ENCODE results near the gene SLC24A3. TPM values are rescaled to one million over a fixed set of nuclear protein-coding genes. Genes with fewer than 3 reads are reported as not detected.

SLC24A3 gene
- total RNA-seq, 1 donor from 2014 or later, result not detected

- ATAC-seq (ENCODE audit: low read depth), result no peak
- intact Hi-C loops (cut with micrococcal nuclease), result no loop called here
Observed at GRCh38 chr20:19277381-19277780, 64.9 kb downstream of the SLC24A3 start.

GRCh38 chr20:19283490-19284025, 71.1 kb downstream of the SLC24A3 start:
- H3K9me3 Mint-ChIP-seq, result no peaks in the 10 kb centered on the region
- no peak for TF ChIP-seq CTCF (IDR thresholded peaks at IDR 0.05)
- no peak for DNase-seq
- intact Hi-C loops (cut with micrococcal nuclease), result no loop called here
- no peaks in the 10 kb centered on the region for H3K36me3 Mint-ChIP-seq (ENCODE audit: low read depth)
- H3K27ac Mint-ChIP-seq, result no peak overlapping the region
- ChIA-PET POLR2A (no interaction called here), CTCF (no interaction called here)
- peaks cover 6% of the 10 kb centered on the region for H3K27me3 Mint-ChIP-seq
- no peak overlapping the region for H3K4me3 Mint-ChIP-seq
- ATAC-seq (ENCODE audit: low read depth), result no peak
- H3K4me1 Mint-ChIP-seq, result no peaks in the 10 kb centered on the region

More at GRCh38 chr20:19277381-19277780, 64.9 kb downstream of the SLC24A3 start:
- no peaks in the 10 kb centered on the region for H3K36me3 Mint-ChIP-seq (ENCODE audit: low read depth)
- H3K4me1 Mint-ChIP-seq, result no peaks in the 10 kb centered on the region
- no peak overlapping the region for H3K27ac Mint-ChIP-seq
- ChIA-PET CTCF (no interaction called here), POLR2A (no interaction called here)
- no peaks in the 10 kb centered on the region for H3K9me3 Mint-ChIP-seq
- H3K4me3 Mint-ChIP-seq, result no peak overlapping the region
- TF ChIP-seq CTCF (IDR thresholded peaks at IDR 0.05), result no peak
- H3K27me3 Mint-ChIP-seq, result peaks cover 6% of the 10 kb centered on the region
- no peak for DNase-seq

- POLR2A ChIA-PET, result no interaction called here
- H3K27ac Mint-ChIP-seq, result no peak overlapping the region
- intact Hi-C loops (cut with micrococcal nuclease), result no loop called here
- H3K27me3 Mint-ChIP-seq, result peaks cover 6% of the 10 kb centered on the region
- CTCF ChIA-PET, result no interaction called here
- no peak overlapping the region for H3K4me3 Mint-ChIP-seq
- no peaks in the 10 kb centered on the region for H3K4me1 Mint-ChIP-seq
- TF ChIP-seq CTCF (IDR thresholded peaks at IDR 0.05), result no peak
- H3K36me3 Mint-ChIP-seq (ENCODE audit: low read depth), result no peaks in the 10 kb centered on the region
- no peaks in the 10 kb centered on the region for H3K9me3 Mint-ChIP-seq
- DNase-seq (no peak), ATAC-seq (ENCODE audit: low read depth) (no peak)
Observed at GRCh38 chr20:19284400-19285178, 72.1 kb downstream of the SLC24A3 start.

GRCh38 chr20:19285436-19285835, 73.0 kb downstream of the SLC24A3 start:
- ChIA-PET POLR2A (no interaction called here), CTCF (no interaction called here)
- no peaks in the 10 kb centered on the region for H3K4me1 Mint-ChIP-seq
- H3K4me3 Mint-ChIP-seq, result no peak overlapping the region
- intact Hi-C loops (cut with micrococcal nuclease), result no loop called here
- peaks cover 4% of the 10 kb centered on the region for H3K27me3 Mint-ChIP-seq
- no peak overlapping the region for H3K27ac Mint-ChIP-seq
- ATAC-seq (ENCODE audit: low read depth), result no peak
- DNase-seq, result no peak
- no peaks in the 10 kb centered on the region for H3K9me3 Mint-ChIP-seq
- H3K36me3 Mint-ChIP-seq (ENCODE audit: low read depth), result no peaks in the 10 kb centered on the region
- no peak for TF ChIP-seq CTCF (IDR thresholded peaks at IDR 0.05)

- intact Hi-C loops (cut with micrococcal nuclease), result no loop called here
- H3K4me1 Mint-ChIP-seq, result no peaks in the 10 kb centered on the region
- H3K27me3 Mint-ChIP-seq, result no peaks in the 10 kb centered on the region
- CTCF ChIA-PET, result no interaction called here
- no peak for TF ChIP-seq CTCF (IDR thresholded peaks at IDR 0.05)
- POLR2A ChIA-PET, result no interaction called here
- ATAC-seq (ENCODE audit: low read depth) (no peak), DNase-seq (no peak)
- no peaks in the 10 kb centered on the region for H3K36me3 Mint-ChIP-seq (ENCODE audit: low read depth)
- no peak overlapping the region for H3K27ac Mint-ChIP-seq
- no peaks in the 10 kb centered on the region for H3K9me3 Mint-ChIP-seq
- H3K4me3 Mint-ChIP-seq, result no peak overlapping the region
Observed at GRCh38 chr20:19288061-19288460, 75.6 kb downstream of the SLC24A3 start.
